Activated CD8-positive, alpha-beta memory T cell treated with anti-CD3 and anti-CD28 coated beads for 48 hours (primary cell): ENCODE measurements around the gene HS6ST2.

ENCODE experiments used
- DNase-seq, 3 experiments: peaks; one replicate each; pipeline ENCODE4 v3.0.0-alpha.2; 2020; ENCODE audit warnings: low read depth in 2 of 3, low spot score in 2 of 3

Gene HS6ST2

DNA sequence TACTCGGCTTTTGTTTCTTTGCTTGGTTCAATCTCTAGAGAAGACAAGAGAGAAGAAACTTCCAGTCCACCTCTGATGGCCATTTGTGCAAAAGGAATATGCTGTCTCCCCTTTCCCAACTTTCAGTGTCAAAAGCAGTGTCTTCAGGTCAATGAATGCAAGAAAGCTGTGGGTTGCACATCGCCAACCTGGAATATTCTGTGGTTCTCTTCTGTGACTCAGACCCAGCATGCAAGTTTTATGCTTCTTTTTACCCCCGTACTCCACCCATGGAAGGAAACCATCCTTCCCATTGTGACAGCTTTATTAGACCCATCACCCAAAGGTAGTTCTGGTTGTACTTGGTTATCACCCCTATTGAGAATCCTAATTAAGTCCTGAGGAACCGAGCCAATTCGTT lies 334.0 kb downstream of the HS6ST2 start:
- no peak for DNase-seq

DNA sequence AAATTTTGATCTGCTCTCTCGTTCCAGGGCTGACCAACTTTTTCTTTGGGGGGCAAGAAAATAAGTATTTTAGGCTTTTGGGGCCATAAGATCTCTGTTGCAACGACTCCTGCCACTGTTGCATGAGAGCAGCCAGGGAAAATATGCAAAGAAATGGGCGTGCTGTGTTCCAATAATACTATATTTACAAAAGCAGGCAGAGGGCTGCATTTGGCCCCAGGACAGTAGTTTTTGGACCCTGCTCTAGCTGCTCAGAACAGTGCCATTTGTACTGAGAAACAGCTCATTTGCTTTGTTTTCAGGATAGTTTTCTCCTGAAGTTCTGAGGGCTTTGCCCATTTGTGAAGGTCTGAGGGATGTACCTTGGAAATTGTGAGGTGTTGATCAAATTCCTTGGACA lies 334.5 kb downstream of the HS6ST2 start:
- no peak for DNase-seq

DNA sequence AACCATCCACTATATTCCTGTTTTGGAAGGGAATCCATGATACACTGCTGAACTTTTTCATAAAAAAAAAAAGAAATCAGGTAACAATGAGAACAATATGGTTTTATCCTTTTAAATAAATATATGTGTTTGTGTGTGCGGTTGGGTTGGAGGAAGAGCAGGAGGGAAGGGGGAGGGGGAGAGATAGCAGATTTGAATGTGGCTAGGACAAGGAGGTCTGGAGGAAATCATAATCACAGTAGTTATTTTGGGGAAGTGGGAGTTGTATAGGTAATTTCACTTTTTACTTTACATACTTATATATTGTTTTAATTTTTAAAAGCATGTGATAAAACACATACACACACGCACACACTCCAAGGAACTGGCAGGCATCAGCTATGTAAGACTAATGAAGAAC lies 335.1 kb downstream of the HS6ST2 start:
- DNase-seq, result no peak

DNA sequence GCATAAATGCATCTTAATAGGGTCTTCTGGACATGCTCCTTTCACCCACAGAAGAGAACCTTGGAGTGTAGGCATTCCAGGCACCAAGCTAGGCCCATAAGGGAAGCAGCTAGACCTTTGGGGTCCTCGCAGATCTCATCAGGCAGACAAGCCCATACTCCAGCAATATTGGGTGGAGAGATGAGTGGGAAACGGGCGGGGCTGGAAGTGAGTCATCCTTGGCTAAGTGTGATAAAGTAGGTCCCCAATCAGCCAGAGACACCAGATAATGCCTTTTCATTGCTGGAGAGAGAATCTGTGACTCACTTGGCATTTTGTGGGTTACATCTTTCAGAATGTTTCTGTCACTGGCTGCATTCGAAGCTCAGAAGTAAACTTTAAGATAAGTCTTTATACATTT lies 336.3 kb downstream of the HS6ST2 start:
- peak in 1 of 3 experiments; percentile 33 for DNase-seq

DNA sequence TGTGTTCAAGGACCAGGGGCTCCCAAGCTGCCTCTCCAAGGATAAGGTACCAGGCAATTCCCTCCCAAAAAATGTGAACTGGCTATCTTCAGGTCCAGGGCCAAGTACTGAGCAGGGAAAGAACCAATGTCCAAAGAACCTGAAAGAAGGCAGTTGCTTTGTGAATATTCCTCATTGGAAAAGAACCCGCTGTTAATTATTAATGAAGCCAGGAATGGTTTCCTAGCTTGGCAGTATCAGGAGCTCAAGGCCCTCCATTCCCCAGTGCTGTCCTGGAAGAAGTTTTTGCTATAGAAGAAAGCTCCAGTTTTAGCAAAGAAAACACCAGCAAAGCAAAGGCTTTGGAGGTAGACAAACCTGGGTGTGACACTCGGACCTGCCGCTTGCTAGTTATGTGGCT lies 339.6 kb downstream of the HS6ST2 start:
- DNase-seq, result no peak

DNA sequence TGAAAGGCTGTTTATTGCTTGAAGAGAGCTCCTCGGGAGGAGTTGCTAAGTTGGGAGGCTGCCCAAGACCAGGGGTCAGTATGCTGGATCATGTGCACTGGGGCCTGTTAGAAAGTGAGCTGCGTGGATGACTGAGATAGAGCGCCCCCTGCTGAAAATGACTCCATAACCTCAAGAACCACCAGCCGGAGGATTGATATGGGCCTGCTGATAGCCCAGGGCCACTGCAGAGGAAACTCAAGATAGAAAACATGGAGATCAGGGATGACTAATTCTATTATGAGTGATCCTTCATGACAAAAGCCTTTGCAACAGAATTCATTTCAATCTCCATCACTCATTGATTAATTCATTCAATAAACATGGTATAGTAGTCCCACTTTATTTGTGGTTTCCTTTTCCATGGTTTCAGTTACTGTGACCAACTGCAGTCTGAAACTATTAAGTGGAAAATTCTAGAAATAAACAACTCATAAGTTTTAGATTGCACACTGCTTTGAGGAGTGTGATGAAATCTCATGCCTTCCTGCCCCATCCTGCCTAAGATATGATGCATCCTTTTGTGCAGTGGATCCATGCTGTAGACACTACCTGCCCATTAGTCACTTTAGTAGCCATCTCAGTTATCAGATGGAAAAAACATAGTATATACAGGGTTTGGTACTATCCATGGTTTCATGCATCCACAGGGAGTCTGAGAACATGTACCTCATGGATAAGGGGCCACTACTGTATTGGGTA lies 342.9 kb downstream of the HS6ST2 start:
- peak in 1 of 3 experiments; percentile 1 for DNase-seq

DNA sequence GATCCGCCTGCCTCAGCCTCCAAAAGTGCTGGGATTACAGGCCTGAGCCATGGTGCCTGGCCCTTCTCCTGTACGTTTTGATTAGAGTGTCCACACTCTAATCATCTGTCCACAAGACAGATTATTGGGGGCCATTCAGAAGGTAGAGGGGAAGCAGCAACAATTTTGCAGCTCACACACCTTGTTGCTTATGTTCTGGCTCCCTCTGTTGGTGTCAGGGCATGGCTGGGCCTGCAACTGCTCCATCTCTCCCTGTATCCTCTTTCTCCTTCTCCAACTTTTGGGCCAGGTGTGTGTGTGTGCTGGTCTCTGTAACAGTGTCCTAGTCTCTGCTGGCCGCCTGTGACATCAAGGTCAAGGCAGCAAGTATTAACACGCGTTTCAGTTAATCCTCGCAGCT lies 344.1 kb downstream of the HS6ST2 start:
- DNase-seq, result no peak

DNA sequence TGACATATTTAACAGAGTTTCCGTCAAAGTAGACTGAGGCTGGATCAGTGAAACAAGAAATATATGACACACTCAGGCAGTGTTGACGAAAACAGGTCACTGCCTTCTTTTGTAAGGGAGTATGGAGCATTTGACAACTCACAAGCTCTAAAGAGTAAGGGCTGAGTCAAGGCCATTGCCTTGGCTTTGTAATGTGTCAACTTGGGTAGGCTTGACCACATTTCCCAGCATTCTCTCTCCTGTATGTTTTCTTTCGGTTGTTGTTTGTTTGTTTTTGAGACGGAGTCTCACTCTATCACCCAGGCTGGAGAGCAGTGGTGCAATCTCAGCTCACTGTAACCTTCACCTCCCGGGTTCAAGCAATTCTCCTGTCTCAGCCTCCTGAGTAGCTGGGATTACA lies 344.6 kb downstream of the HS6ST2 start:
- no peak for DNase-seq

DNA sequence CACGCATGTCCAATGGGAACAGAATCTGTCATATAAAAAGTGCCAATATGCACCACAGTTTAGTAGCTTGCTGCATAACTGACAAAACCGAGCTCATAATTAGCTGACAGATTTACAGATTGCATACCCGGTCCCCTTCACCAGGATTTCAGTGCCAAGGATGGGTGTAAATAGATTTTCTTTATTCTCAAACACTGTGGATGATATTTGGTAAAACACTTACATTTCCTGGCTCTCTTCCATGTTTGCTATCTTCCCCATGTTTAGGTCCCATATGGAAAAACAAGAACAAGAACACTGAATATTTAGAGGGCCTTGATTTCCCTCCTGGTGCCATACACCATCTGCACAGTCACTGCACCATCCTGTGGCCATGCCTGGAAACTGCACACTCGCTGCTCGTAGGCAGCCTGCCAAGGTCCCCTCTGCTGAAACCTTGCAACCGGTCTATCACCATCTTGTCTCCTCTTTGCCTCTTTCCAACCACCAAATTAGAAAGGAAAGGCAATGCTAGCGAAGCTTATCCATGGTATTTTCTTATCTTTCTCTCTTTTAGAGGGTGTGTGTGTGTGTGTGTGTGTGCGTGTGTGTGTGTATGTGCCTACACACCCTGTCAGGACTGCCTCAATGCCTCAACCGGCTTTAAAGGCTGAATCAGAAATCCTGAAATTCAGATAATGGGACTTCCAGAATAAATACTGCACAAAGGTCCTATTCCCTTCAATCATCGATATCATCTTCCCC lies 345.4 kb downstream of the HS6ST2 start:
- DNase-seq, result no peak

DNA sequence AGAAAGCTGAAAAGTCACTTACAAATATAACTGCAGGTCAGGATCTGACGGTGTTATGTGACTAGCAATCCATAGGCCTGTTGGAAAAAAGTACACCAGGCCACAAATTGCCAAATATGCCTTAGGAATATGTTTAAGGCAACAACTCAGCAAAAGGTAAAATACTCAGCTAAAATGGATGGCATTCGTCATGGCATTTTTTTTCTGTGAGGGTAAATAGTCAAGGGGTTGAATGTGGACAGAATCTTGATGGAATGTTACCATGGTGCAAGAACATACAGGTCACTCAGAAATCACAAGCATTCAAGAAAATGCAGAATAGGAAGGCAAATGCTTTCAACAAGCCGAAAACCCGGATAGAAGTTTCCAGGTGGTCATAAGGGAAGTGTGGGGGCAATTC lies 347.9 kb downstream of the HS6ST2 start:
- DNase-seq, result no peak

DNA sequence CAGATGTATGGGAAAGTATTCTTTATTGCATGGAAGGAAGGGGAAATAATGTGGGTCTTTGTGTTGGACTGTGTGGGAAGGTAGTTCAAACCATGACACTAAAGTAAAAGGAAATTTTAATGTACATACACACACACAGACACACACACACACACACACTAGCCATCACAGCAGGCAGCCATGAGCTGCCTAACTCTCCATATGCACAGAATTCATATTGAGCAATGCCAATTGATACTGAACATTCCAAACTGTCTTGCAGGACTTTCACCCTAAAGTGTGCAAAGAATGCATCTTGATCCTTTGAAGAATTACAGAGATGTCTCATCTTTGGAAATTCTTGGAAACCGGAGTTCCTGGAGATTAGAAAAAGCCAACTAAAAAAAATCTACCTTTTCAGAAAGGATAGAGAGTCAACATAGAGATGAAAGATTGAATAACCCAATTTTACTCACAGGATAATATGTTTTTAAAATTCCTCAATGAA lies 349.0 kb downstream of the HS6ST2 start:
- no peak for DNase-seq

DNA sequence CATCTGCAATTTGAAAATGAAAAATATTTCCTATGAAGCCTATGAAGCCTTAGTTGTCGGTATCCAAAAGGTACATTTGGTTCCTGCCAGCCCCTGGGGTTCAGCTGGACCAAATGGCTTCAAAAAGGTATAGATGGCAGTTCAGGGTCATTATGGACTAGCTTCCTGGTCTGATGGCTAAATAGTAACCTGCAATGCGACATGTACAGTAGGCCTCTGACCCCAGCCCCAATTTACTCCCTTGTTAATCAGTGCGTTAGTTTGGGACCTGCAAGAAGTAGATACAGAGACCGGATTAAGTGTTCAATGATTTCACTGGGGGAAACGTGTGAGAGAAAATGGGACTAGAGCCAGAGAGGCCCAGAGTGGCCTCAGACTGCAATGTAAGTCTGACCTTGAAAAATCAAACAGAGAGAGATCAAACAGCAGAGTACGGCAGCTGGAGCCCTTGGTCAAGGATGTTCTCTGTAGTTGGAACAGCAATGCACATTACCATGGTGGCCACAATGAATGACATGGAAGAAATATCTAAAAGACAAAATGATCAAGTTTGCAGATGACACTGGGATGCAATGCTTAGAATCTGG lies 354.6 kb downstream of the HS6ST2 start:
- no peak for DNase-seq

DNA sequence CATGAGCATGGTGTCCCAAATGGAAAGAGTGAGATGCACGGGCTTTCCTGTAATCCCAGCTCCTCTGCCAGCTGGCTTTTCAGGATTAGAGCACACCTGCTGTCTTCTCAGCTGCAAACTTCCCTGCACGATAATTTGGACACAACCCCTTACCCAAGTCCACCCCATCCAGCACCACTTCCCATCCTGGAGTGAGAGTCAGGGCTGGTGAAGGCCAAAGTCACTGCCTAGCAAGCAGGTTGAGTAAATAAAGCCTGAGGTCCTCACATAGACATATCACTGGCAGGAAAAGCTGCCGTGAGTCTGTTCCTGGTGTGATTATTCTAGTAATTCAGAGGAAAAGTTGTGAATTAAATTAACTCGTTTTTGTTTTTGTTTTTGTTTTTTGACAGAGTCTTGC lies 355.7 kb downstream of the HS6ST2 start:
- DNase-seq, result no peak

DNA sequence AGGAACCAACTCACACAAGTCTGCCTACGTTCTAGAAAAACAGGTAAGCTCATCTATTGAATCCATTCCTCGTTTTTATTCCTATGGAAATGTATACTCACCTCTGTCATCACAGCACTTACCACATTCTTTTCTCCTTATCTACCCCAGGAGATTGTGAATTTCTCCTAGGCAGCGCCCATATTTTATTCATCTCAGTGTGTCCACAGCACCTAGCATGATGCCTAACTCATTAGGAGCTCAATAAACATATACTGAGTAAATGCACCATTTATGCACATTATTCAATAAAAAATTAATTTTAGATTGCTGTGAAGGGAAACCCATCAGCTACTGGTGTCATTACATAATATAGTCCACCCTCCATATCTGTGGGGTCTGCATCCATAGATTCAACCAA lies 363.4 kb downstream of the HS6ST2 start:
- no peak for DNase-seq

DNA sequence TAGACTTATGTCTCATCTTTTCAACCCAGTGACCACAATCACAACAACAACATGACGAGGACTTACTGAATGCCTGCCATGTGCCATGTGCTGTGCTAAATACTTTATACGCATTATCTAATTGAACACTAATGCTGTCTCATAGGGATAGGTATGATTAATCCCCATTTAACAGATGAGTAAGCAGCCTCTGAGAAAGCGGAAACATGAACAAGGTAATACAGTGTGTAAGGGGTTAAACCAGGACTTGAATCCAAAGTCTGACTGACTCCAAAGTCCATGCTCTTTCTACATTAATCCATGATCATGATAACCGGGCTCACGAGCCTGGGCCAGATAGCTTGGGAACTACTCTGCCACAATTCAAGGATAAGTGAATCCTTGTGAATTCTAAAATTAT lies 364.3 kb downstream of the HS6ST2 start:
- no peak for DNase-seq

DNA sequence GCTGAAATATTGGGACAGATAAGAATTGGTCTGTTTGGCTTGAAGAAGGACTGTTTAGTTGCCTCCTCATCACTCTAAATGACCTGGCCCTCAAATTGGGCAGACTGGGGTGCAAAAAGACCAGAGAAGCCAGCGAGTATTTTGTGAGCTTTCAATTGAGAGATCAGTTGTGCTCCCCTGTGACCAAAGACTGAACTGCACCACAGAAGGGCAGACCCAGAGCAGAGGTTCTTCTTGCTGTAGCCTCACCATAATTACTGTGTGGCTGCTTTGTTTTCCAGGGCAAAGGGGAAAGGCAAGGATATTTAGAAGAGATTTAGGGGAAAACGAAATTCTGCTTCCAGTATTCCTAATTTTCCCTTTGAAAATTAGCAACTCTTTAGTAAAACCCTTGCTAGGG lies 365.5 kb downstream of the HS6ST2 start:
- DNase-seq, result no peak

DNA sequence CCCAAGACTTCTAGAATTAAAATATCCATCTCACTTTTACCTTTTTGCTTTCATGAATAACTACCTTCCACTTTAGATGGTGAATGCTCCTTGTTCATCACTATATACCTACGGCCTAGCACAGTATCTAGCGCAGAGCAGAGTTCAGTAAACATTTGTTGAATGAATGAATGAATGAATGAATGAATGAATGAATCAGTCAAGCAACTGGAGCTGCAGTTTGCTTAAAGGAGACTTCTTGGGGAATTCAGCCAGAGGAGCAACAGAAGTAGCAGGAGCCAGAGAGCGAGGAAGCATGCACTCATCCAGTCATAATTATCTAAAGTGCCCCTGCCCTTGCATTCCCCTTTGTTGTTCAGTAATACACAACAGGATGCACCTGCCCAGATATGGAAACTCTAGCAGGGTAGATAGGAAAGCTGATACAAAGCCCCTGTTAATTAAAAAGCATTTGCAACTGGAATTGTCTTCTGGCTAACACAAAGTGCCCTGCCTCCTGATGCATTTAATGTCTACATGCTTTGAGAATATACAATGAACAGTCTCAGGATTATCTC lies 366.6 kb downstream of the HS6ST2 start:
- DNase-seq, result no peak

DNA sequence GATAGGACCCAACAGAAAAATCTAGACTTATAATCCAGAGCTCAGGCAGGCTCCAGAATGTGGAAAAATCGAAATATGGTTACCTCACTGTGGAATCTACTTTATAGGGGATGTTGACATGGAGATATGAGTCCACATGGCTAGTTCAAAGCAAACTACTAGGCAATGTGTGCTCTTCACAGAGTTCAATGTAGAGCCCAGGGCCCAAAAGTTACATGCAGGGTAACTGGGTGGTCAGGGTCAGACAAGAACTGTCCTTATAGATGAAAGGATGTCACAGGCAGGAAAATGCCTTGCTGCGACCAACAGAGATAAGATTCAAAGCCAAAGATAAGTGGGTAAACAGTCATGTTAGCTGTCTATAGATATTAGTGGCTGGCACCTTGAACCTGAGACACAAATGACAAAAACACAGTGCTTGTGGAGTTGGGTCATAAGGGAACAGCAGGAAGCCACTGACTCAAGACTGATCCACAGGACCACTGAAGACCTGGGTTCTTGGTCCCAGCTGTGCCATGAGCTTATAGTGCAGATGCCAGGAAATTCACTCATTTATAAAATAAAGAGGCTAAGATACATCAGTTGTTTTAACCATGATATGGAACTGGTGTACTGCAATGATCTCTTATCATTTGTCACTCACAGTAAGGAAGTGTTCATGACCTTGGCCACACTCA lies 367.9 kb downstream of the HS6ST2 start:
- DNase-seq, result no peak

DNA sequence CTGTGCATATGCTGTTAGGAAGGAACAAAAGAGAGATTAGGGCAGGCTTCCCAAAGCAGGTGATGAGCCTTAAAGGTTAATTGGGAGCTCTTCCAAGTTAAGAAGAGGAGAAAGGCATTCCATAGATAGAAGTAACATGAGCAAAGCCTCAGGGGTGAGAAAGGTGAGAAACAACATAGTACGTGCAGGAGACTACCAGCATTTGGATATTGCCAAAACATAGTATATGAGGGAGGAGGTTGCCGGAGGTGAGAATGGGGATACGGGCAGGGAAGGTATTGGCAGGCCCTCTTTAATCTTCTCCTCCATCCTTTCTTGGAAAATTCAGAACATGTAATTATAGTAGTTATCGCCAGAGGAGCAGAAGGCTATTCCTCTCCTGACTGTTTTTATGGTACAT lies 373.5 kb downstream of the HS6ST2 start:
- DNase-seq, result no peak

DNA sequence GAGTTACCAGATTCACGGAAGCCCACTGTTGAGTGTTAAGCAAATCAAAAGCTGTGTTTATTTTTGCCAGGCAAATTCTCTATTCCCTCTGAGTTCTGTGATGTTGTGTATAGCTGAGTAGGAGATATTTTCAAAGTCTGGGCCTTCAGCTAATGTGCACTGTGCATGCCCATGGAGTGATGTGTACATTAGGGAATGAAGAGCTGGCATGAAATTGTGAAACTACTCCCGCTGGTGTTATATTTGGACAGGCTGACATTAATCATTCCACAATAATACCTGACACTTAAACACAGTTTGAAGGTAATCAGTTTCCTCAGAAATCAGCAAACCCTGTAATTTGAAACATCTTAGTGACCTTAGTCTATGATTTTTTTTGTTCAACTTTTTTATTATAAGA lies 381.5 kb downstream of the HS6ST2 start:
- no peak for DNase-seq
